LNCAP (cell line): Measurements from ENCODE around the gene ADARB2.

Experiments
- CTCF ChIP-seq: fragments of 450-650 bp; IDR thresholded peaks from 2 replicates; pipeline ENCODE4 v1.5.1; 2017; ENCODE audit warnings: mild to moderate bottlenecking

ADARB2 gene

DNA sequence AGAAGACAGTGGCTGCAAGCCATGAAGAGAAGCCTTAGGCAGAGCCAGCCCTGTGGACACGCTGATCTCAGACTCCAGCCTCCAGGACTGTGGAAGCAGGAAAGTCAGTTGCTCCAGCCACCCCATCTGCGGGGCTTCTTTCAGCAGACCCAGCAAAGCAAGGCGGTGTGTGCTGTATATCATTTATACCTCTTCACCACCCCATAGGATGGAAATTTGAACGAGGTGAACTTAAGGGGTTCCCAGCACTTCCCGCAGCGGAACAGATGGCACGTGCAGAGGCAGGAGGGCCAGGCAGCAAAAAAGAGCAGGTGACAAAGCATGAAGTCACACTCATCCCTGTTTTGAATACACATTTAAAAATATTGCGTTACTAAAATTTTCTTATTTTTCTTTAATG, 159.4 kb downstream of the ADARB2 start:
- no peak for TF ChIP-seq CTCF

- no peak for TF ChIP-seq CTCF
These were observed 160.0 kb downstream of the ADARB2 start for GRCh38 chr10:1577373-1577770.

DNA sequence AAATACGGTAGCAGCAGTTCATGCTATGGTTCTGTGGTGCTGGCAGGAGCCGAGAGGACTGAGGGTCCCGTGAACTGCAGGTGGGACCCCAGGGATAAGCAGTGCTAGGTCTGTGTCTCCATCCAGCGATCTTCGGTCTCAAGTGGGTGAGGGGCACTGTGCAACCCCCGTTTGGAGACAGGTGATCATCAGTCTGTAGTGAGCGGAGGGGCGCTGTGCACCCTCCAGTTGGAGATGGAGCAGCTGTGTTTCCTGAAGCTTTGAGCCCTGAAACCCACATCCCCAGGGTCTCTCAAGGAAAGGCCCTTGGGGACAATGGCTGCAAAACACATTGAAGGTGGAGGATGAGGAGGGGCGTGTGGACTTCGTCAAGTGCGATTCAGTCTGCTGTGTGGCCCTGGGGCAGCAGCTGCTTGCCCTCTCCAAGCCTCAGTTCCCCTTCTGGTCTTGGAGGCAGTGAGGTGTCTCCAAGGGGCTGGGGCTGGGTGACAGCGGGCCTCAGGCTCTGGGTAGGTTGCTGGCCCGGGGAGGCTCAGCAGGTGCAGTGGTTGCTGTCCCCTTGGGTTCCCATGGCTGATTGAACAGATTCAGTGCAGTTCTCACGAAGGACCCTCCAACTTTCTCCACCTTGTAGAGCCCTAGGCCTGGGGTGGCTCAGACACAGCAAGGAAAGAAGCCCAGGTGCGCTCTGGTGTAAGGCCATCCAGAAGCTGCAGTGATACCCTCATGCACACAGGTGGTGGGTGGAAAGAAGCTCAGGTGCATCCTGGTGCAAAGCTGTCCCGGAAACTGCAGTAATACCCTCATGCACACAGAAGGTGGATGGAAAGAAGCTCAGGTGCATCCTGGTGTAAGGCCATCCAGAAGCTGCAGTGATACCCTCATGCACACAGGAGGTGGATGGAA, 160.6 kb downstream of the ADARB2 start:
- TF ChIP-seq CTCF, result no peak

- no peak for TF ChIP-seq CTCF
These were observed 161.7 kb downstream of the ADARB2 start for GRCh38 chr10:1575481-1576244.

GRCh38 chr10:1574719-1575118, 162.6 kb downstream of the ADARB2 start:
- TF ChIP-seq CTCF, result no peak

- TF ChIP-seq CTCF, result no peak
These were observed 163.3 kb downstream of the ADARB2 start for GRCh38 chr10:1573981-1574380.

- no peak for TF ChIP-seq CTCF
These were observed 163.9 kb downstream of the ADARB2 start for GRCh38 chr10:1573334-1573969.
